Epithelial cell of proximal tubule (primary cell): Measurements from ENCODE around the gene PPP4R1. TPM values are rescaled to one million over a fixed set of nuclear protein-coding genes. Genes with fewer than 3 reads are reported as not detected.

ENCODE experiments used
- DNase-seq: peaks from one replicate; pipeline ENCODE4 v3.0.0-alpha.2; 2011; ENCODE audit warnings: low read depth
- H3K4me3 ChIP-seq: 2 replicates; pipeline ENCODE4 v1.5.1; 2011; ENCODE audit warnings: low read depth, mild to moderate bottlenecking, low read length
- CTCF ChIP-seq: conservative IDR thresholded peaks from 2 replicates; pipeline ENCODE4 v1.5.1; 2012; ENCODE audit warnings: low read depth, mild to moderate bottlenecking, low read length
- total RNA-seq: library from RNA; depleted of rRNA; stranded (reverse); fragments of >200 nt; gene quantifications from 2 replicates; pipeline ENCODE4 v1.2.3, GENCODE V29; 2015

The PPP4R1 gene
- total RNA-seq, 1 donor from 2014 or later = 82.0 TPM

GRCh38 chr18:9616049-9616448 is 1.7 kb upstream of the PPP4R1 start:
- no peak for TF ChIP-seq CTCF
- H3K4me3 ChIP-seq = no peak overlapping the region
- DNase-seq = no peak

- DNase-seq = no peak
- H3K4me3 ChIP-seq = peak overlapping the region; percentile 61
- no peak for TF ChIP-seq CTCF
These were observed 980 bp upstream of the PPP4R1 start for GRCh38 chr18:9615280-9615797.

GRCh38 chr18:9613550-9614400 is 584 bp downstream of the PPP4R1 start:
- no peak for TF ChIP-seq CTCF
- no peak for DNase-seq
- H3K4me3 ChIP-seq = peak overlapping the region; percentile 93

- DNase-seq = no peak
- H3K4me3 ChIP-seq = peak overlapping the region; percentile 93
- no peak for TF ChIP-seq CTCF
These were observed 1.4 kb downstream of the PPP4R1 start for GRCh38 chr18:9612977-9613376.

- DNase-seq = no peak
- TF ChIP-seq CTCF = peak; percentile 82
- H3K4me3 ChIP-seq = peak overlapping the region; percentile 93
These were observed 2.0 kb downstream of the PPP4R1 start for GRCh38 chr18:9612215-9612830.

GRCh38 chr18:9609190-9609589 is 5.2 kb downstream of the PPP4R1 start:
- no peak for TF ChIP-seq CTCF
- no peak overlapping the region for H3K4me3 ChIP-seq
- no peak for DNase-seq
